K562 (cell line): ENCODE results near the gene RRP9. TPM values are rescaled to one million over a fixed set of nuclear protein-coding genes. Genes with fewer than 3 reads are reported as not detected.

Experiments
- ATF7 ChIP-seq: fragments of 450-650 bp; IDR thresholded peaks from 2 replicates; pipeline ENCODE4 v1.7.1; 2014; ENCODE audit warnings: mild to moderate bottlenecking, moderate library complexity
- CBFA2T3 ChIP-seq: fragments of 450-650 bp; IDR thresholded peaks from 2 replicates; pipeline ENCODE4 v1.6.1; 2017
- ELK3 ChIP-seq: fragments of 450-650 bp; formaldehyde crosslinking; IDR thresholded peaks from 2 replicates; pipeline ENCODE4 v1.4.0; 2020; ENCODE audit warnings: mild to moderate bottlenecking
- ETV5 ChIP-seq: sonication (generic); formaldehyde crosslinking; IDR thresholded peaks from 2 replicates; pipeline ENCODE4 v1.4.0; 2020; ENCODE audit warnings: low read depth, mild to moderate bottlenecking, missing genetic modification reagents
- FOSL1 ChIP-seq: fragments of 200-800 bp; sonication (Bioruptor generic); conservative IDR thresholded peaks from 2 replicates; pipeline ENCODE4 v1.6.1; 2016; ENCODE audit warnings: missing genetic modification characterization, missing compliant biosample characterization
- GABPA ChIP-seq: fragments of 200-800 bp; sonication (Bioruptor generic); conservative IDR thresholded peaks from 2 replicates; pipeline ENCODE4 v1.6.1; 2016; ENCODE audit warnings: low read depth, missing genetic modification characterization, missing compliant biosample characterization
- GTF2F1 ChIP-seq: IDR thresholded peaks from 2 replicates; pipeline ENCODE4 v1.6.1; 2011; ENCODE audit warnings: low read depth, low read length, improper control_type of control experiment
- LCOR ChIP-seq: sonication (generic); formaldehyde crosslinking; IDR thresholded peaks from 2 replicates; pipeline ENCODE4 v1.8.0; 2022; ENCODE audit warnings: mild to moderate bottlenecking, missing genetic modification reagents
- MCM2 ChIP-seq: fragments of 450-650 bp; IDR thresholded peaks from 2 replicates; pipeline ENCODE4 v1.6.1; 2017; ENCODE audit warnings: low read depth, mild to moderate bottlenecking
- NEUROD1 ChIP-seq: fragments of 150-350 bp; IDR thresholded peaks from 2 replicates; pipeline ENCODE4 v1.6.1; 2014; ENCODE audit warnings: borderline replicate concordance, low read length, low read depth; ENCODE audit not compliant: partially characterized antibody
- OTX1 ChIP-seq: fragments of 450-650 bp; formaldehyde crosslinking; IDR thresholded peaks from 2 replicates; pipeline ENCODE4 v1.4.0; 2022; ENCODE audit warnings: mild to moderate bottlenecking
- RAD51 ChIP-seq: fragments of 450-650 bp; IDR thresholded peaks from 2 replicates; pipeline ENCODE4 v1.7.1; 2016; ENCODE audit warnings: low read depth, mild to moderate bottlenecking, borderline replicate concordance
- RBM15 ChIP-seq: fragments of 200-400 bp; formaldehyde crosslinking; IDR thresholded peaks from 2 replicates; pipeline ENCODE4 v1.6.1; 2018; ENCODE audit warnings: mild to moderate bottlenecking, low read length, moderate library complexity; ENCODE audit not compliant: insufficient read depth
- RBM25 ChIP-seq: fragments of 200-400 bp; formaldehyde crosslinking; IDR thresholded peaks from 2 replicates; pipeline ENCODE4 v1.6.1; 2018; ENCODE audit warnings: low read length, low read depth, moderate library complexity; ENCODE audit not compliant: severe bottlenecking
- SMAD2 ChIP-seq: fragments of 150-350 bp; IDR thresholded peaks from 2 replicates; pipeline ENCODE4 v1.6.1; 2014; ENCODE audit warnings: low read depth, mild to moderate bottlenecking, low read length
- SNAPC5 ChIP-seq: fragments of 250-450 bp; sonication (Bioruptor Pico); IDR thresholded peaks from 2 replicates; pipeline ENCODE4 v1.8.0; 2021; ENCODE audit warnings: moderate library complexity, mild to moderate bottlenecking, inconsistent platforms
- THRA ChIP-seq: fragments of 450-650 bp; IDR thresholded peaks from 2 replicates; pipeline ENCODE4 v1.6.1; 2017; ENCODE audit warnings: mild to moderate bottlenecking, moderate library complexity
- ZBTB2 ChIP-seq: fragments of 450-650 bp; IDR thresholded peaks from 2 replicates; pipeline ENCODE4 v1.6.1; 2016; ENCODE audit warnings: antibody characterized with exemption
- ZHX1 ChIP-seq: fragments of 150-350 bp; conservative IDR thresholded peaks from 2 replicates; pipeline ENCODE4 v1.6.1; 2014; ENCODE audit warnings: low read length
- ZNF586 ChIP-seq: fragments of 450-650 bp; formaldehyde crosslinking; conservative IDR thresholded peaks from 2 replicates; pipeline ENCODE4 v1.4.0; 2020; ENCODE audit warnings: mild to moderate bottlenecking, moderate library complexity
- ZNF780A ChIP-seq: fragments of 250-450 bp; sonication (Bioruptor Pico); IDR thresholded peaks from 2 replicates; pipeline ENCODE4 v1.5.0; 2021; ENCODE audit warnings: mild to moderate bottlenecking
- polyA plus RNA-seq, 8 experiments: library from polyadenylated mRNA; depleted of rRNA in 4 of 8; stranded (reverse) in 5 of 8; unstranded in 3 of 8; fragments of >200 nt; fragmentation: Nextera tagmentation in 2 of 8; fragmentation: Illumina TruSeq in 1 of 8; extraction: Ambion mirVana in 2 of 8; extraction: Trizol in 1 of 8; gene quantifications; 2 replicates each; pipeline versions ENCODE4 v1.2.1 to v1.2.3, GENCODE V29; 2011 to 2014; ENCODE audit warnings: inconsistent platforms in 1 of 8, missing spikeins in 1 of 8
- total RNA-seq, 7 experiments: library from RNA; depleted of rRNA in 6 of 7; stranded (reverse); fragments of >200 nt in 6 of 7; fragmentation: Illumina TruSeq in 2 of 7; extraction: Trizol in 2 of 7; gene quantifications; 2 replicates each; pipeline versions ENCODE4 v1.2.1 to v1.2.3, GENCODE V29; 2011 to 2021; ENCODE audit warnings: low replicate concordance in 1 of 7

Gene RRP9
- total and polyA plus RNA-seq, 9 of the 15 experiments (the other 6 are each of a cell fraction or from before 2014, with no cell fraction given) = 5.2 to 67.0 (median 45.9) TPM

GRCh38 chr3:51974963-51975851, 33.5 kb upstream of the RRP9 start, which contains the start of gene ABHD14A (continued):
- TF ChIP-seq ZBTB2 (peak; percentile 35; the same call in 1 of the 2 replicates), ZNF780A (CRISPR knock-in tag) (no peak), OTX1 (no peak), RAD51 (no peak), MCM2 (no peak), ELK3 (no peak), ETV5 (CRISPR knock-in tag) (no peak), ZNF586 (CRISPR knock-in tag) (no peak), ZHX1 (no peak), GTF2F1 (no peak), RBM15 (no peak), GABPA (tag) (no peak), CBFA2T3 (no peak), FOSL1 (tag) (no peak), LCOR (CRISPR knock-in tag) (no peak), RBM25 (no peak), ATF7 (peak; percentile 35; the same call in 1 of the 2 replicates), NEUROD1 (no peak), SNAPC5 (no peak), THRA (no peak), SMAD2 (no peak)
